ENCODE data around the gene MYT1.
A peak's percentile ranks its signal among the peaks of the same experiment; 100 is the strongest.
"Not testable (repeated sequence)": the region's sequence is repeated elsewhere in the genome, so short reads cannot be mapped to it uniquely, and the experiment has no call there.

Gene MYT1

DNA sequence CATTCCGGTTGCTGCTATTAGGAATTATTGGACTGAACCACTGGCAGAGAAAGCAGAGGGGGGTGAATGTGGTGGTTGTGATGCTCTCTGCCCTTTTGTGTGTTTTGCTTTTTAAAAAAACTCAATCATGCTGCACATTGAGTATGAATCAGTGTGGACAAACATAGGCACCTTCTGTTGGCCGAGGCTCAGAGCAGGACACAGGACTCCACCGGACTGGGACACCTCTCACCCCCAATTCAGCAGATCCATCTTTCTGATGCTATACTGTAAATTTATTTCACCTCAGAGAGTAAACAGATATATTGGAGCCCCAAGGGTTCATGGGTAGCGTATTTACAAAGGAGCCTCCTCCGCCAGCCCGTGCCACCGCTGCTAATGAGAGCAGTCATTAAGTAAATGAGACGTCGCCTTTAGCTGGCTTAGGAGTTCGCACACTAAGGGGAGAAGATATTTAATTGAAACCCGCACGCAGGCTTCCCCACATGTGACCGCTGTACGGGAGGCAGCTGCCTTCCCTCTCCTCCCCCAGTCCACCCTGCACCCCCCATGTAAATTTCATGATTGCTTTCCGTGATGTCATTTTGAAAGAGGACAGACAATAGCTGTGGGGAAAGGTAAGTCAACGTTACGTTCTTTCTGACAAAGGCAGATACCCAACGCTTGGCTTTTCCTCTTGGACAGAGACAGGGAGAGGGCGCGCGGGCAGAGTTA, at the start of gene MYT1:
TSS of gene MYT1 (plus strand) at position 330 of the 714 bp plus-strand sequence. CDS start 34,410 bp downstream, outside the sequence.
- DNase-seq (ENCODE audit: low spot score), result peak; percentile 94

DNA sequence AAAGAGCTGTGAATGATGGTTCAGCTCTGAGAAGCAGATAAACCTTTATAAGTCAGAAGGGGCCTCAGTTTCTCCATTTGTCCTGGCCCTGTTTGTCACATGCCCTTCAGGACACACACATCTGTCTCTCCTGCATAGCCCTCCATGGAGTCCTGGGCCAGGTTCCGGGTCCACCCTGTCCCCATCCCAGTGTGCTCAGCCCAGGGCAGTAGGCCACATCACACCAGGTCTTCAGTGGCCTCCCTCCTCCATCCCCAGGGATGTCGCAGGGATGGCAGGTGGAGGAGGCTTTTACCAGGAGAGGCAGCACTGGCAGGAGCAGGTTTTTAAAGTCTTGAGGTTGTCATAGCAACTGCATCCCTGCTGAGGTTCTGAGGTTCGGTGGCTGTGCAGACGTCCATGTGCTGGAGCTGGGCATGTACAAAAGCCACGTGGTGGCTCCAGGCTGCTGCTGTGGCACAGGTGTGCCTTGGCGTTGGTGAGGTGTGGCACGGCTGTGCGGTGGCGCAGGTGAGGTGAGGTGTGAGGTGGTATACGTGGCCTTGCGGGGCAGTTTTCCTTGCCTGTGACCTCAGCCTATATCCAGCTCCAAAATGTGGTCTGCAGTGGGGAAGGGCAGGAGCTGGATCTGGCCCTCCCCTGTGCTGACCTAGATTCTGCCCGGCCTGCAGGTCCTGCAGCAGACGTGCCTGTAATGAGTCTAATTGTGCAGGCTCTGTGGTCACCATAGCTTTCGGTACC, 48.9 kb upstream of the MYT1 start:
- no peak for DNase-seq (ENCODE audit: low spot score)

DNA sequence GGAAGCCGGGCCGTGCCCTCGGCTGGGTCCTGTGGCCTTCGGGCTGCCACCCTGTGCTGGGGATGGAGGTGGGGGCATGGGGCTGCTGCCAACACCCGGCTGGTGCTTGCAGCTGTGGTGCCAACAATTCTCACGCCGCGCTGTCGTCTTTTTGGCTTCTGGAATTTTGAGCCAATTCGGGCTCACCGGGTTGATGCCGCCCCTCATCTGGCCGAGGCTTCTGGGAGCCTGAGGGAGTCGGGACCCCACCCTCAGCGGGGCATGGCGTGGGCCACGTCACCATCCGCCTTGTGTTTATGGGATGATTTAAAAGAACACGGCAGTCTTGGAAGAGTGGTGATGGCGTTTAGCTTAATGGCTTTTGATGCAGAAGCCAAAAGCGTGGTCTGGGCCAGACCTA, 48.2 kb upstream of the MYT1 start:
- no peak for DNase-seq (ENCODE audit: low spot score)

DNA sequence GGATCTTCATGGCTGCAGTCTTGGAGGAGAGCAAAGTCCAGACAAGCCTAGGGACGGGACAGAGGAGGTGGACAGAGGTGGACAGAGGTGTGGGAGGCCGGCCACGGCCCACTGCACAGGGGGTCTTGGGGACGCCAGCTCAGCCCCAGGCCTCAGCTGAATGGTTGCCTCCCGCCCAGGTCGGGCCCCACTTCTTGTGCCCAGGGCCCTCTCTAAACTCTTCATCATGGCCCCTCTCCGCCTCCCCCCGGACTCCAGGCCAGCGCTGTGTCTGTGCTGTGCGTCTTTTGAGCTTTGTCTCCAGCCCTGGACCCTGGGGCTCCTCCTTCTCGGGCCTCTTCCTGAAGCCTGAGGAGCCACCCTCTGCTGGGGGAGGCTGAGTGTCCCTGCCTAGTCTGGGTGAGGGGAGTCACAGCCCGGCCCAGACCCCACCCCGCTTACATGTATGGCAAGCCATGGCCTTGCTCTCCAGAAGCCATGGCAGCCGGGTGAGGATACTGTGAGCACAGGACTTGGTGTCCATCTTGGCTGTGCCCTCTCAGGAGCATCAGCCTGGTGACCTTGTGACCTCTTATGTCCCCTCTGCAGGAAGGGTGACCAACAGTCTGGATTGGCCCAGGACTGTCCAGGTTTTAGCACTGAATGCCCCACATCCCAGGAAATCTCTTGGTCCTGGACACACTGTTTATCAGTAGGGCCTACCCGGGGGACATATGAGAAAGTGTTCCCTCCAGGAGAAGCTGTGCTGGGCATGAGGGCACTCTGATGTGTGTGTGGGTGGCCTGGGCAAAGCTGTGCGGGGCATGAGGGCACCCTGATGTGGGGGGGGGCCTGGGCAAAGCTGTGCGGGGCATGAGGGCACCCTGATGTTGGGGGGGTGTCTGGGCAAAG, 47.5 kb upstream of the MYT1 start:
- no peak for DNase-seq (ENCODE audit: low spot score)

DNA sequence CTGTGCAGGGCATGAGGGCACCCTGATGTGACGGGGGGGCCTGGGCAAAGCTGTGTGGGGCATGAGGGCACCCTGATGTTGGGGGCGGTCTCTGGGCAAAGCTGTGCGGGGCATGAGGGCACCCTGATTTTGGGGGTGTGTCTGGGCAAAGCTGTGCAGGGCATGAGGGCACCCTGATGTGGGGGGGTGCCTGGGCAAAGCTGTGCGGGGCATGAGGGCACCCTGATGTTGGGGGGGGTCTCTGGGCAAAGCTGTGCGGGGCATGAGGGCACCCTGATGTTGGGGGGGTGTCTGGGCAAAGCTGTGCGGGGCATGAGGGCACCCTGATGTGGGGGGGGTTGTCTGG, 46.8 kb upstream of the MYT1 start:
- DNase-seq (ENCODE audit: low spot score), result not testable (repeated sequence)

DNA sequence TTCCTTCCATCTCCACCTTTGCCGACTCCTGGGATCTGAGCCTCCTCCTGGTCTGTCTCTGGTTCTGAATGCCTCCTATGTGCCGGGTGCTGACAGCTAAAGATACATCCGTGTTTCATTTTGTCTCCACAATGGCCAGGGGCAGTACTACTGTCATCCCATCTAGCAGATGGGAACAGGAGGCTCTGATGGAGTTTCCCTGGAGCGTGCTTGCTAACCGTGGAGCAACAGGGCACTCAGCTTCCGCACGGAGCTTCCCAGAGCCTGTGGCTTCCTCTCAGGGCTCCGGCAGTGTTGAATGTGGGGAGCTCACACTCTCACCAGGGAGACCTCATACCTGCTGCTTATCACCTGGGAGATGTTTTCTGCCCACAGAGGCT, 45.0 kb upstream of the MYT1 start:
- DNase-seq (ENCODE audit: low spot score), result peak; percentile 27

DNA sequence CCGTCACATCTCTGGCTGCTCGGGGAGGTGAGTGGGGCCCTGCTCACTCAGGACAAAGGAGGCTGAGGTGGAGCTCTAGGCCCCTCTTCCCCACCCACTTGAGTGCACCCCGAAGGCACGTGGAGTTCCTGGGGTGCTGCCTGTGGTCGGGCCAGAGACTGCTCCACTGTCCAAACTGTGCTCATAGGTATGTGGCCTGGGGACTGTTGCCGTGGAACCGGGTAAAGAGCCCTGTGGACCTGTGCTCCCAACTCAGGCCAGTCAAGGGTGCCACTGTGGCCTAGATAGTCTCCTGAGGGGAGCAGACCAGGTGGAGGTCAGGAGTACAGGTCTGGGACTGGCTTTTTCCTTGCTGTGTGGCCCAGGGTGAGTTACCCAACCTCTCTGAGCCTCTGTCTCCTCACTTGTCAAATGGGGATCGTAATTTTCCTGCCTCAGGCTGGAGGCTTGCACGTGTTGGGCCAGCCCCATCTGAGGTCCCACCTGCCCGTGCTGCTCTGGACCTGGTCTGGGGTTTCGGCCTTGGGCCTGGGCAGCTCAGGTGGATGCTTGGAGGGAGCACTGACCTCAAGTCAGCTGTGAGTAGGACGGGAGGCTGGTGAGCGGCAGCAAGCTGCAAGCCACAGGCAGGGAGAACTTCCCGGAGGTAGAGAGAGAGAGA, 44.4 kb upstream of the MYT1 start:
- DNase-seq (ENCODE audit: low spot score), result no peak

DNA sequence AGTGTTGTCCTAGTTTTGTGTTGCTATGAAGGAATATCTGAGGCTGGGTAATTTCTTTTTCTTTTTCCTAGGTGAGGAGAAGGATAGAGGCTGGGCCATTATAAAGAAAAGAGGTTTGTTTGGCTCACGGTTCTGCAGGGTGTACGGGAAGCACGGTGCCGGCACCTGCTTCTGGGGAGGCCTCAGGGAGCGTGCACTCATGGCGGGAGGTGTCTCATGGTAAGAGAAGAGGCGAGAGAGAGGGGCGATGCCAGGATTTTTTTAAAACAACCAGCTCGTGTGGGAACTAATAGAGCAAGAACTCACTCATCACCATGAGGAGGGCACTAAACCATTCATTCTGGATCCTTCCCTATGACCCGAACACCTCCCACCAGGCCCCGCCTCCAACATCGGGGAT, 42.7 kb upstream of the MYT1 start:
- DNase-seq (ENCODE audit: low spot score), result no peak

DNA sequence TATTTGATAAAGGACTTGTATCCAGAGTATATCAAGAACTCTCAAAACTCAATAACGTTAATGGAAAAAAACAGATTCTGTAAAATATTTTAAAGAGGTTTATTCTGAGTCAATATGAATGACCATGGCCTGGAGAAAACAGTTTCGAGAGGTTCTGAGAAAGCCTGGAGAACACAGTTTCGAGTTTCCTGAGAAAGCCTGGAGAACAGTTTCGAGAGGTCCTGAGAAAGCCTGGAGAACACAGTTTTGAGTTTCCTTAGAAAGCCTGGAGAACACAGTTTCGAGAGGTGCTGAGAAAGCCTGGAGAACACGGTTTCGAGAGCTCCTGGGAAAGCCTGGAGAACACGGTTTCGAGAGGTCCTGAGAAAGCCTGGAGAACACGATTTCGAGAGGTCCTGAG, 41.3 kb upstream of the MYT1 start:
- DNase-seq (ENCODE audit: low spot score), result not testable (repeated sequence)

DNA sequence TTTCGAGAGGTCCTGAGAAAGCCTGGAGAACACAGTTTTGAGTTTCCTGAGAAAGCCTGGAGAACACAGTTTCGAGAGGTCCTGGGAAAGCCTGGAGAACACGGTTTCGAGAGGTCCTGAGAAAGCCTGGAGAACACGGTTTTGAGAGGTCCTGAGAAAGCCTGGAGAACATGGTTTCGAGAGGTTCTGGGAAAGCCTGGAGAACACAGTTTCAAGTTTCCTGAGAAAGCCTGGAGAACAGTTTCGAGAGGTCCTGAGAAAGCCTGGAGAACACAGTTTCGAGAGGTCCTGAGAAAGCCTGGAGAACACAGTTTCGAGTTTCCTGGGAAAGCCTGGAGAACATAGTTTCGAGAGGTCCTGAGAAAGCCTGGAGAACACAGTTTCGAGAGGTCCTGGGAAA, 40.7 kb upstream of the MYT1 start:
- not testable (repeated sequence) for DNase-seq (ENCODE audit: low spot score)

DNA sequence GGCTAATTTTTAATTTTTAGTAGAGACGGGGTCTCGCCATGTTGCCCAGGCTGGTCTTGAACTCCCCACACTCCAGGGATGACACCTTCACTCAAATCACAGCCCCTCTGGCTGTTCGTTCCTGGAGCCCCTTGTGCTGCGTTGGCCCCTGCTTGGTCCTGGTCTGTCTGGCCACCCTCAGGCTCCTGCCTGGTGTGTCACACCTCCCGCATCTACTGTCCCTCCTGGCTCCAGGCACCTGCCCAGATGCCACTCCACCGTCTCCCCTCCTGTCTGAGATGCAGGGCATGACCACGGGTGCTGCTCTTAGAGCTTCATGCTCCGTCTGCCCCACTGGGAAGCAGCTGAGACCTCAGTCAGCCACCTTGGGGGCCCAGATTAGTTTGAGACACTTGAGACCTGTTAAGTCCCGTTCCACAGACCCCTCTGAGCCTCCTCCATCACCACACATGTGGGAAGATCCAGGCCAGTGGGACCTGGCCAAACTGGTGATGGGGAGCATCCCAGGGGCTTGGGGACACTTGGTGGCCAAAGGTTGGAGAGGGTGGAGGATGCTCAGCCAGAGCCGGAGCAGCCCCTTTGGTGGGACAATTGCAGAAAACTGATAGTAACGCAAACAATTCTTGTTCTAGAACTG, 35.0 kb upstream of the MYT1 start:
- no peak for DNase-seq (ENCODE audit: low spot score)

DNA sequence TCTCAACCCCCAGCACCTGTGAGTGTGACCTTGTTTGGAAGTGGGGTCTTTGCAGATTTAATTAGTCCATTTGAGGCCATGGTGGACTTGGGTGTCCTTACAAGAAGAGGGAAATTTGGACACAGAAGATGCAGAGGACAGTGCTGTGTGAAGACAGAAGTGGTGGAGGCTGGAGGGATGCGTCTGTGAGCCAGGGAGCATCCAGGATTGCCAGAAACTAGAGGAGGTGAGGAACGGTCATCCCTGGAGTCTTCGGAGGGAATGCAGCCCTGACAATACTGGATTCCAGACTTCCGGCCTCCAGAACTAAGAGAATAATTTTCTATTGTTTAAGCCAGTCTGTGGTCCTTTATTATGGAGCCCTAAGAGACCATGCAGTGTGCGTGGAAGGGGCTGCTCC, 34.0 kb upstream of the MYT1 start:
- no peak for DNase-seq (ENCODE audit: low spot score)

DNA sequence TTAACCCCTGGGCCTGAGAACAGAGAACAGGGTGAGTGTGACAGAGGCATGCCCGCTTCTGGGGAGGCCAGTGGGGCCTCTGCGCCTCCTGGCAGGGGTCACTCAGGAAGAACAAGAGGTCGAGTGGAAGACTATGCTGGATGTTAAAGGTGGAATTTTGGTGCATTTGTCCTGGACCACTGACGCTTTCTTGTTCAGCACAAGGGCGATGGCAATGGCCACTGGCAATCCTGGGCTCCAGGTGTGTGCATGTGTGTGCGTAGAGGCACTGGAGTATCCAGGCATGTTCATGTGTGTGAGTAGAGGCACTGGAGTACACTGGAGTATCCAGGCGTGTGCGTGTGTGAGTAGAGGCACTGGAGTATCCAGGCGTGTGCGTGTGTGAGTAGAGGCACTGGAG, 33.4 kb upstream of the MYT1 start:
- DNase-seq (ENCODE audit: low spot score), result no peak

DNA sequence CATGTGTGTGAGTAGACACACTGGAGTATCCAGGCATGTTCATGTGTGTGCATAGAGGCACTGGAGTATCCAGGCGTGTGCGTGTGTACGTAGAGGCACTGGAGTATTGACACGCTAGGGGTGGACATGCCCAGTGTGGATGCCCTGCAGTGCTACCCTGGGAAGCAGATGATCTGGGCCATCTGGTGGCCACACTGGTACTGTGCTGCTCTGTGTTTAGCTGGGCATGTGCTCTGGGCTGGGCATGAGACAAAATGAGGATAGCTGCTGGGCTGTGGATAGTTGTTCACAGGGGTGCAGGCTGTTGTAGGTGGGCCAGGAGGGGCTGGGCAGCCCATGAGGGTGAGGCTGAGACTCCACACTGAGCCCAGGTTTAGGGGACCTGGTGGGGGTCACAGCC, 32.8 kb upstream of the MYT1 start:
- DNase-seq (ENCODE audit: low spot score), result peak; percentile 54

DNA sequence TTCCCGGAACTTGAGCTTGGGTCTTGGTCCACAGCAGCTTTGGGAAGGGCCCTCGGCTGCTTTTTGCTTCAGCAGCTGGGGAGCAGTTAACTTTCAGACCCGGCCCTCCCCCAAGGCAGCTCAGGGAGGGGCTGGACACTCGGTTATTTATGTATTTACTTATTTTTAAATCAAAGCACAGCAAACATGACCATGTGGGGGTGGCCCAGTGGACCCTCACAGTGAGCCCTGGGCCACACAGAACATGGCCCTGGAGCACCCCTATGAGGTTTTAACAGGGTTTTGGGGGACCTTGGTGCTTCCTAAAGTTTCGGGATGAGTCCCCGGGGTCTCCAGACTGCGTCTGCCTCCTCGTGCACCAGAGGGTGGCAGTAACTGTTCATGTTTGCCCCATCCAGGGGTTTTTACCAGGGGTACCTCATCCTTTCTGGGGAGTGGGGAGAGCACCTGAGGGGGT, 30.3 kb upstream of the MYT1 start:
- DNase-seq (ENCODE audit: low spot score), result no peak

DNA sequence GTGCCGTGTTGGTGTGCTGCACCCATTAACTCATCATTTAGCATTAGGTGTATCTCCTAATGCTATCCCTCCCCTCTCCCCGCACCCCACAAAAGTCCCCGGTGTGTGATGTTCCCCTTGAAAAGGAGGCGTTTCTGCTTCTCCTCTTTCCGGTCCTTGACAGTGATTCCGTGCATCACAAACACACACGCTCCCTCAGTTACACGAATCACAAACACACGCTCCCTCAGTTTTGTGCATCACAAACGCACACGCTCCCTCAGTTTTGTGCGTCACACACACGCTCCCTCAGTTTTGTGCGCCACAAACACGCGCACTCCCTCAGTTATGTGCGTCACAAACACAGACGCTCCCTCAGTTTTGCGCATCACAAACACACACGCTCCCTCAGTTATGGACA, 29.5 kb upstream of the MYT1 start:
- not testable (repeated sequence) for DNase-seq (ENCODE audit: low spot score)

DNA sequence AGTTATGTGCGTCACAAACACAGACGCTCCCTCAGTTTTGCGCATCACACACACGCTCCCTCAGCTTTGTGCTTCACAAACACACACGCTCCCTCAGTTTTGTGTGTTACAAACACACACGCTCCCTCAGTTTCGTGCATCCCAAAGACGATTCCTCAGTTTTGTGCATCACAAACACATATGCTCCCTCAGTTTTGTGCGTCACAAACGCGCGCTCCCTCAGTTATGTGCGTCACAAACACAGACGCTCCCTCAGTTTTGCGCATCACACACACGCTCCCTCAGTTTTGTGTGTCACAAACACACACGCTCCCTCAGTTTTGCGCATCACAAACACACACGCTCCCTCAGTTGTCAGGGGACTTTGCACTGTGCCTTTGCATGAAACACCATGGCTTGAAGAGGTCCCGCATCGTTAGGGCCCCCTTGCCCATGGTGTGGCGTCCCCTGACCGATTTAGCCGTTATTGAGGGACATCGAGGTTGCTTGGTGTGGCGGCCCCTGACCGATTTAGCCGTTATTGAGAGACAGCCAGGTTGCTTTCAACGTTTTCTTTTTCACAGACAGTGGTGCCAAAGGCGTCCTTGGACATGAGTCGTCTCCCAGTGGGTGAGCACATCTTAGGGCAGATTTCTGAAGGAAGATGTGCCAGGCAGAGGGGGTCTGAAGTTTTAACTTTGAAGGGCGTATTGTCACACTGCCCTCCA, 28.1 kb upstream of the MYT1 start:
- DNase-seq (ENCODE audit: low spot score), result no peak

DNA sequence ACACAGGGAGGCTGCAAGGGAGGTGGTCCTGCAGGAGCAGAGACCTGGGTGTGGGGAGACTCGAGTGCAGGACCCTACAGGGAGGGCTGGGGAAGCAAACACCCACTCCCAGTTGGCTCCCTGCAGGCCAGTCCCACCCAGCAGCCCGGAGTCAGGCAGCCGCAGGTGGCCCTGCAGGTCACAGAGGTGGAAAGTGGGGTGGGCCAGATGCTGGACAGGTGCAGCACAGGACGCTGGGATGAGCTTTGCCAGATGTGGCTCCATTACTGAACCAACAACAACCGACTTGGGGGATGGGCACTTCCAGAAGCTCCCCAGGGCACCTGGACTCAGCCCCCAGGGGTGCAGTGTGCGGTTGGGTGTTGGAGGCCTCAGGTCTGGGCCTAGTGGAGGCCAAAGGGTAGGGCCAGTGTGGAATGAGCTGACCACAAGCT, 26.6 kb upstream of the MYT1 start:
- no peak for DNase-seq (ENCODE audit: low spot score)

DNA sequence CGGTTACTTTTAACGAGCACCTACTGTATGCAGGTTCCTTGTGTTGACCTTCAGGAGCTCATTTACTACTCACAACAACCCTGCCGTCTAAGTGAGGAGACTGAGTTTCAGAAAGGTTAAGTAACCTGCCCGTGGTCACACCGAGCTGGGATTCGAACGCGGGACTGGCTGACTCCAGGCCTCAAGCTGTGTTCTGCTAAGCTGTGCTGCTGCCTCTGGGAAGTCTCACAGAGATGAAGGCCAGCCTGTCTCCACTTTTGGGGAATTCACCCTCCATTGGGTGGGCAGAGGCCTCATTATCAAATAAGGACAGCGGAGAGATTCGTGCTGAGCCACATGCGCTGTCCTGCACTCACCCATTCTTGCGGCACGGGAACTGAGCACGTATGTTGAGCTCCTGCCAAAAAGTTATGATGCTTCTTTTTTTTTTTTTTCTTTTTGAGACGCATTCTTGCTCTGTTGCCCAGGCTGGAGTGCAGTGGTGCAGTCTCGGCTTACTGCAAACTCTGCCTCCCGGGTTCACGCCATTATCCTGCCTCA, 25.9 kb upstream of the MYT1 start:
- DNase-seq (ENCODE audit: low spot score), result no peak

DNA sequence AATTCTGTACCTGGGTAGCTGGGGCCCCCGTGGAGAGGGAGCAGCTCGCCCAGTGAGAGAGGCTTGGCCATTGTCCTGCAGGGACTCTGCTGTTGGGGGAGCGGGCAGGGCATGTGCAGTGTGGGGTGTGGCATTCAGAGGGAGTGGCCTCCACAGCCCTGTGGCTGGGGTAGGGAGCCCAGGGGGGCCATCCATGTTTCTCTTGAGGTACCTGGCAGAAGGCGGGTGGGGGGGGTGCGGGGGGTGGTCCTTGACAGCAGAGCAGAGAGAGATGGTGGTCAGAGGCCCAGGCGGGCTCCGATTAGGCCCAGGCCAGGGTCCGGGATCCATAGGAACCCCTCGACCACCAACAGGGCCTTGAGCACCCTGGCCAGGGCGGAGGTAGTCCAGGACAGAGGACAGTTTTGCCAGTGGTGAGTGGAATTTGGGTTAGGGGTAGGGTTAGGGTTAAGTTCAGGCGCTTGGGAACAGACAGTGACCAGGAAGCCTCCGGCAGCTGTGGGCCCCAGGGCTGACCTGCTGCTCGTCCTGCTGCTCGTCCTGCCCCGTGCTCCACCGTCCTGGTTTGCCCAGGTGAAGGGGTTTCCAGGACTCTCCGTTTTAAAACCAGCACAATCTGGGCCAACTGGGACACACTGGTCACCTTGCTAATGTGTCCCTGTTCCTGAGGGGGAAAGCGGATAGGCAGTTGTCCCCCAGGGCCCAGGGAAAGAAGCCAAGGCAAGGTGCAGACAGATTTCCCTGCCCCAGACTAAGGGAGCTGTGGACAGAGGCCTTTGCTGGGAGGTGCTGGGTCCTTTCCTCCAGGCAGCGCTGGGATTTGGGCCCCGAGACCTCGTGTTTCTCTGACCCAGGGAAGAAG, 24.8 kb upstream of the MYT1 start:
- no peak for DNase-seq (ENCODE audit: low spot score)
